K562 (cell line): ENCODE data around the gene HSBP1L1. TPM values are rescaled to one million over a fixed set of nuclear protein-coding genes. Genes with fewer than 3 reads are reported as not detected.

ENCODE experiments used
- ATAC-seq: fragments of 200-7000 bp; cut with Tn5 transposase; 3 replicates; pipeline ENCODE4 v1.9.1; 2020; ENCODE audit warnings: moderate library complexity
- BruUV-seq: library from RNA; stranded (reverse); fragments of 400-500 nt; replicated peaks from 2 replicates; lab custom pipeline; 2021; lab: Mats Ljungman, UMichigan
- CTCF ChIA-PET: fragments of 300-600 bp; formaldehyde crosslinking; extraction: SDS; loops from one replicate; lab custom pipeline; 2021; ENCODE audit warnings: low intra/inter-chr PET ratio; lab: Yijun Ruan, JAX
- POLR2A ChIA-PET: fragments of 300-600, 350-650 bp; sonication (Branson Sonifier 250); formaldehyde crosslinking; extraction: SDS; loops from one replicate; lab custom pipeline; 2021; ENCODE audit warnings: antibody characterized with exemption, inconsistent platforms; lab: Yijun Ruan, JAX
- DNase-seq, 4 experiments: peaks; one replicate each; pipeline versions ENCODE4 v3.0.0 to v3.0.0-alpha.2; 2011 to 2018; ENCODE audit warnings: low spot score in 3 of 4, mixed read lengths in 3 of 4; ENCODE audit errors: extremely low read depth in 1 of 4
- FAIRE-seq: peaks from 2 replicates; lab custom pipeline; 2011; peaks lifted over from hg19 to GRCh38; lab: Jason Lieb, UNC
- H2AFZ ChIP-seq: 2 replicates; pipeline ENCODE4 v1.6.0; 2011; ENCODE audit warnings: low read depth, low read length, control low read depth, inconsistent platforms
- H3K27ac ChIP-seq: fragments of 200-600 bp; 3 replicates; pipeline ENCODE4 v1.8.0; 2011; ENCODE audit warnings: low read depth, mild to moderate bottlenecking, control low read depth, inconsistent platforms, low read length, moderate library complexity, mixed read lengths; ENCODE audit errors: extremely low read depth
- H3K27me3 ChIP-seq, 2 experiments: fragments of 300-600 bp in 1 of 2; 2 replicates in 1 of 2; 3 replicates in 1 of 2; pipeline versions ENCODE4 v1.6.0 to v1.8.0; 2011; ENCODE audit warnings: inconsistent platforms in 2 of 2, low read length in 2 of 2, mild to moderate bottlenecking in 1 of 2, mixed read lengths in 1 of 2, moderate library complexity in 1 of 2; ENCODE audit not compliant: control insufficient read depth in 2 of 2, insufficient read depth in 2 of 2
- H3K36me3 ChIP-seq: fragments of 300-600 bp; 3 replicates; pipeline ENCODE4 v1.8.0; 2011; ENCODE audit warnings: mild to moderate bottlenecking, low read length, inconsistent platforms; ENCODE audit not compliant: control insufficient read depth, insufficient read depth
- H3K4me1 ChIP-seq, 2 experiments: fragments of 200-600 bp in 1 of 2; replicated peaks in 1 of 2; 2 replicates in 1 of 2; 3 replicates in 1 of 2; pipeline versions ENCODE4 v1.5.1 to v1.8.0; 2011; ENCODE audit warnings: inconsistent platforms in 2 of 2, low read length in 2 of 2, mild to moderate bottlenecking in 1 of 2, mixed read lengths in 1 of 2, moderate library complexity in 1 of 2; ENCODE audit not compliant: control insufficient read depth in 2 of 2, insufficient read depth in 2 of 2
- H3K4me2 ChIP-seq: 2 replicates; pipeline ENCODE4 v1.6.1; 2011; ENCODE audit warnings: low read length, control low read depth, inconsistent platforms, mixed read lengths; ENCODE audit not compliant: insufficient read depth
- H3K4me3 ChIP-seq: fragments of 200-600 bp; sonication (generic), shearing (Covaris generic); 2 replicates; pipeline ENCODE4 v1.5.1; 2016; ENCODE audit warnings: control low read depth, inconsistent platforms
- H3K79me2 ChIP-seq: fragments of 200-600 bp; 3 replicates; pipeline ENCODE4 v1.8.0; 2011; ENCODE audit warnings: low read length, inconsistent platforms; ENCODE audit not compliant: control insufficient read depth, insufficient read depth
- H3K9ac ChIP-seq, 2 experiments: 2 replicates each; pipeline versions ENCODE4 v1.6.0 to v1.6.1; 2011; ENCODE audit warnings: low read depth in 2 of 2, low read length in 2 of 2, control low read depth in 1 of 2, inconsistent platforms in 1 of 2, mild to moderate bottlenecking in 1 of 2, mixed read lengths in 1 of 2; ENCODE audit not compliant: insufficient read depth in 1 of 2
- H3K9me1 ChIP-seq: one replicate; pipeline ENCODE4 v1.6.0; 2011; ENCODE audit warnings: inconsistent platforms, mild to moderate bottlenecking, low read length, moderate library complexity; ENCODE audit not compliant: control insufficient read depth, insufficient read depth
- H3K9me3 ChIP-seq: replicated peaks from 2 replicates; pipeline ENCODE4 v1.5.1; 2011; ENCODE audit warnings: low read depth, low read length, inconsistent platforms; ENCODE audit not compliant: control insufficient read depth, insufficient read depth
- H4K20me1 ChIP-seq: replicated peaks from 2 replicates; pipeline ENCODE4 v1.6.1; 2011; ENCODE audit warnings: low read length, inconsistent platforms, mixed read lengths; ENCODE audit not compliant: control insufficient read depth, insufficient read depth
- OTX1 ChIP-seq: fragments of 450-650 bp; formaldehyde crosslinking; IDR thresholded peaks from 2 replicates; pipeline ENCODE4 v1.4.0; 2022; ENCODE audit warnings: mild to moderate bottlenecking
- RBBP5 ChIP-seq: fragments of 200-600 bp; sonication (generic); IDR thresholded peaks from 2 replicates; pipeline ENCODE4 v1.6.1; 2012; ENCODE audit warnings: borderline replicate concordance, mild to moderate bottlenecking, low read length, control low read depth, inconsistent platforms; ENCODE audit not compliant: insufficient read depth, poor library complexity, severe bottlenecking
- TEAD2 ChIP-seq: fragments of 450-650 bp; IDR thresholded peaks from 2 replicates; pipeline ENCODE4 v1.6.1; 2016; ENCODE audit warnings: missing genetic modification characterization, control low read depth, missing compliant biosample characterization
- ZNF57 ChIP-seq: fragments of 450-650 bp; formaldehyde crosslinking; IDR thresholded peaks from 2 replicates; pipeline ENCODE4 v1.4.0; 2020; ENCODE audit warnings: mild to moderate bottlenecking, moderate library complexity
- WGBS: fragments of 100-300 bp; shearing (Covaris generic); methylation state at CpG from one replicate; pipeline ENCODE4 v1.1.6; 2016; ENCODE audit warnings: low coverage, mixed read lengths; ENCODE audit not compliant: insufficient coverage; ENCODE audit errors: missing lambda C conversion rate; 5-methylcytosine and 5-hydroxymethylcytosine counted together
- in situ Hi-C: fragments of 300-500 bp; cut with MboI; formaldehyde crosslinking; loops from 4 replicates; pipeline ENCODE4 v1.15.0; 2018; ENCODE audit warnings: inconsistent platforms, mixed read lengths
- intact Hi-C: fragments of 100-400 bp; cut with micrococcal nuclease; formaldehyde crosslinking; loops from 2 replicates; pipeline ENCODE4 v1.14.2; 2022
- polyA plus RNA-seq, 8 experiments: library from polyadenylated mRNA; depleted of rRNA in 4 of 8; stranded (reverse) in 5 of 8; unstranded in 3 of 8; fragments of >200 nt; fragmentation: Nextera tagmentation in 2 of 8; fragmentation: Illumina TruSeq in 1 of 8; extraction: Ambion mirVana in 2 of 8; extraction: Trizol in 1 of 8; gene quantifications; 2 replicates each; pipeline versions ENCODE4 v1.2.1 to v1.2.3, GENCODE V29; 2011 to 2014; ENCODE audit warnings: inconsistent platforms in 1 of 8, missing spikeins in 1 of 8
- total RNA-seq, 7 experiments: library from RNA; depleted of rRNA in 6 of 7; stranded (reverse); fragments of >200 nt in 6 of 7; fragmentation: Illumina TruSeq in 2 of 7; extraction: Trizol in 2 of 7; gene quantifications; 2 replicates each; pipeline versions ENCODE4 v1.2.1 to v1.2.3, GENCODE V29; 2011 to 2021; ENCODE audit warnings: low replicate concordance in 1 of 7
- TF ChIP-seq, protein P1 (sequence below), 2 experiments: IDR thresholded peaks; 2 replicates each; pipeline ENCODE4 v1.6.1; 2011; ENCODE audit warnings: borderline replicate concordance in 1 of 2, control low read depth in 1 of 2, low read depth in 1 of 2, low read length in 1 of 2, mild to moderate bottlenecking in 1 of 2, mixed read lengths in 1 of 2, moderate library complexity in 1 of 2; ENCODE audit not compliant: insufficient read depth in 1 of 2, insufficient read length in 1 of 2, poor library complexity in 1 of 2, severe bottlenecking in 1 of 2; ENCODE audit errors: extremely low read depth in 1 of 2

HSBP1L1 gene
- total and polyA plus RNA-seq, 9 of the 15 experiments (the other 6 are each of a cell fraction or from before 2014, with no cell fraction given): 0.24 to 0.36 TPM; not detected in 7

DNA sequence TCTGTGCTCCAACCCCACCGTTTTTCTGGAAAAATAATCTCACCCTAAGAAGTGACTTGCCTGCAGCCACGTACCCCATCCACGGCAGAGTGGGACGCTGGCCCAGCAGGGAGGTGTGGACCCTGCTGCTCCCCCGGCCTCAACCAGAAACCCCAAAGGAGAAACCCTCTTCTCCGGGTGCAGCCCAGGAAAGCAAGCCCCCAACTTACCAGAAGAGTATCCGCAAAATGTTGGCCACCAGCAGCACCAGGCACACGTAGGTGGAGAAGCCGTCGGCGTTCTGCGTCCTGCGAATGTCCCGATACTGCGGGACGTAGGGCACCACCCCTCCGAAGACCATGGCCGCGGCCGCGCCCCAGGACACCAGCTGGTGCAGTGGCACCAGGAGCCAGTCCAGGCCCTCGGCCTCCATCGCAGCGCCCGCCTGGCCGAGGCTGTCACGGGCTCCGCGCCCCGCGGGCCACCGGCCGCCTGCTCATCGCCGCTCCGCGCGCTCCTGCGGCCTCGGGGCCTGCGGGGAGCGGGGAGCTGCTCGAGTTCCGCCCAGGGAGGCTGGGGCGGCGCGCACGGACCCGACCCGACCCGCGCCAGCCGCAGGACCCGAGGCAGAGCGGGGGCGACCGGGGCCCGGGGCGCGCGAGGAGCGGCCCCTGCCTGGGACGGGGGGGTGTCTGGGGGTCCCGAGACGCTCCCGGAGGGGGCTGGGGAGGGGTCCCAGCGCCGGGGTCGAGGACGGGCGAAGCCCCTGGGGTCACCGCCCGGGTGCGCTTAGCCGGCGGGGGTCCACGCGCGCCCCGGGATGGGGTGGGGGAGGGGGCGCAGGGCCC lies 13.7 kb upstream of the HSBP1L1 start:
- 34% methylated on average over 11 of the region's 81 CpGs for WGBS
- TF ChIP-seq, protein P1, sequence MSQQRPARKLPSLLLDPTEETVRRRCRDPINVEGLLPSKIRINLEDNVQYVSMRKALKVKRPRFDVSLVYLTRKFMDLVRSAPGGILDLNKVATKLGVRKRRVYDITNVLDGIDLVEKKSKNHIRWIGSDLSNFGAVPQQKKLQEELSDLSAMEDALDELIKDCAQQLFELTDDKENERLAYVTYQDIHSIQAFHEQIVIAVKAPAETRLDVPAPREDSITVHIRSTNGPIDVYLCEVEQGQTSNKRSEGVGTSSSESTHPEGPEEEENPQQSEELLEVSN (IDR thresholded peaks at IDR 0.05; ENCODE audit: borderline replicate concordance in 1 of 2, extremely low read depth in 1 of 2, insufficient read depth in 1 of 2, insufficient read length in 1 of 2, low read depth in 1 of 2, low read length in 1 of 2, poor library complexity in 1 of 2, severe bottlenecking in 1 of 2): peak in 1 of 2 experiments; percentile 64
- TF ChIP-seq OTX1 (CRISPR knock-in tag): no peak
- no peak for TF ChIP-seq ZNF57 (CRISPR knock-in tag)
- peak; percentile 25 for TF ChIP-seq RBBP5
- no peak for TF ChIP-seq TEAD2 (tag)
- Histone ChIP-seq H3K27ac (peak overlapping the region; percentile 55; the same call in 1 of the 3 replicates), H3K9ac (peak overlapping the region; percentile 44 to 89; a peak in 3 of 4 replicates), H3K4me2 (peak overlapping the region; percentile 58), H3K9me1 (no peaks in the 10 kb centered on the region), H2AFZ (no peak overlapping the region), H3K36me3 (no peaks in the 10 kb centered on the region), H3K4me1 (peaks cover 6 to 29% of the 10 kb centered on the region in 2 experiments; a peak in 4 of 5 replicates), H3K27me3 (no peaks in the 10 kb centered on the region), H3K4me3 (peak overlapping the region; percentile 52), H3K79me2 (peaks cover 8% of the 10 kb centered on the region; the same call in 1 of the 3 replicates), H4K20me1 (peaks cover under 1% of the 10 kb centered on the region; the same call in 1 of the 2 replicates), H3K9me3 (no peaks in the 10 kb centered on the region)
- FAIRE-seq: no peak
- peak; percentile 29 for ATAC-seq
- in situ Hi-C loops (no loop called here), intact Hi-C loops (no loop called here)
- BruUV-seq: no TSS peak
- POLR2A ChIA-PET: interaction anchor here (0.9 to 1.6 kb wide), 2 partner anchors 8 to 11 kb away, joined by 3 read pairs; no protein-coding TSS in a partner anchor
- DNase-seq: peak; percentile 16 to 54 (median 37)
- CTCF ChIA-PET: no interaction called here
